PC-3 (cell line): ENCODE results near the gene ERCC5. TPM values are rescaled to one million over a fixed set of nuclear protein-coding genes. Genes with fewer than 3 reads are reported as not detected.
A peak's percentile ranks its signal among the peaks of the same experiment; 100 is the strongest.

Source experiments
- ATAC-seq: fragments of 200-7000 bp; cut with Tn5 transposase; 2 replicates; pipeline ENCODE4 v1.9.1; 2020; ENCODE audit warnings: mild to moderate bottlenecking, moderate library complexity
- BruUV-seq: library from RNA; stranded (reverse); fragments of 400-500 nt; replicated peaks from 2 replicates; lab custom pipeline; 2021; lab: Mats Ljungman, UMichigan
- CTCF ChIA-PET: fragments of 300-600 bp; sonication (Branson Sonifier 250); formaldehyde crosslinking; loops from one replicate; lab custom pipeline; 2022; ENCODE audit warnings: antibody characterized with exemption; lab: Charles Lee
- POLR2A ChIA-PET: fragments of 300-600 bp; sonication (Branson Sonifier 250); formaldehyde crosslinking; loops from one replicate; lab custom pipeline; 2022; ENCODE audit warnings: antibody characterized with exemption; ENCODE audit not compliant: unreplicated experiment; lab: Charles Lee
- DNase-seq: peaks from one replicate; pipeline ENCODE4 v3.0.0-alpha.2; 2015
- H2AFZ ChIP-seq: fragments of 300-600 bp; sonication (generic); 2 replicates; pipeline ENCODE4 v1.6.0; 2016; ENCODE audit warnings: antibody characterized with exemption, low read length
- H3F3A ChIP-seq: fragments of 300-600 bp; sonication (generic); one replicate; pipeline ENCODE4 v1.6.0; 2017; ENCODE audit warnings: antibody characterized with exemption, low read length, control low read depth, mild to moderate bottlenecking; ENCODE audit not compliant: unreplicated experiment
- H3K27ac ChIP-seq: fragments of 300-600 bp; sonication (generic); 2 replicates; pipeline ENCODE4 v1.5.1; 2016; ENCODE audit warnings: mild to moderate bottlenecking, low read length
- H3K27me3 ChIP-seq: fragments of 300-600 bp; sonication (generic); 2 replicates; pipeline ENCODE4 v1.6.1; 2016; ENCODE audit warnings: low read length, mixed read lengths
- H3K36me3 ChIP-seq: fragments of 300-600 bp; sonication (generic); 2 replicates; pipeline ENCODE4 v1.6.1; 2016; ENCODE audit warnings: low read depth, mixed run types, low read length, mixed read lengths
- H3K4me1 ChIP-seq: fragments of 300-600 bp; sonication (generic); 2 replicates; pipeline ENCODE4 v1.5.1; 2016; ENCODE audit warnings: low read length; ENCODE audit not compliant: insufficient read depth
- H3K4me2 ChIP-seq: fragments of 300-600 bp; sonication (generic); 2 replicates; pipeline ENCODE4 v1.6.0; 2016; ENCODE audit warnings: low read length
- H3K4me3 ChIP-seq: fragments of 300-600 bp; sonication (generic); 2 replicates; pipeline ENCODE4 v1.5.1; 2016; ENCODE audit warnings: mild to moderate bottlenecking, low read length, mixed read lengths
- H3K79me2 ChIP-seq: fragments of 300-600 bp; sonication (generic); 2 replicates; pipeline ENCODE4 v1.6.1; 2017; ENCODE audit warnings: low read length, mixed read lengths
- H3K9ac ChIP-seq: fragments of 300-600 bp; sonication (generic); 2 replicates; pipeline ENCODE4 v1.6.0; 2016; ENCODE audit warnings: mild to moderate bottlenecking, low read length
- H3K9me2 ChIP-seq: fragments of 300-600 bp; sonication (generic); replicated peaks from 2 replicates; pipeline ENCODE4 v1.6.1; 2016; ENCODE audit warnings: mixed run types, low read length, mixed read lengths
- H3K9me3 ChIP-seq: fragments of 300-600 bp; sonication (generic); 2 replicates; pipeline ENCODE4 v1.6.1; 2016; ENCODE audit warnings: low read length, mixed read lengths
- H4K20me1 ChIP-seq: fragments of 300-600 bp; sonication (generic); 2 replicates; pipeline ENCODE4 v1.6.1; 2016; ENCODE audit warnings: low read length, mixed read lengths
- EZH2 ChIP-seq: fragments of 300-600 bp; sonication (generic); IDR thresholded peaks from one replicate; pipeline ENCODE4 v1.6.1; 2017; ENCODE audit warnings: antibody characterized with exemption, mild to moderate bottlenecking, low read length; ENCODE audit not compliant: unreplicated experiment
- EZH2phosphoT487 ChIP-seq: fragments of 300-600 bp; sonication (generic); IDR thresholded peaks from 2 replicates; pipeline ENCODE4 v1.6.1; 2018; ENCODE audit warnings: mild to moderate bottlenecking, antibody characterized with exemption, low read length, borderline replicate concordance
- intact Hi-C: fragments of 100-400 bp; cut with micrococcal nuclease; formaldehyde crosslinking; loops from 2 replicates; pipeline ENCODE4 v1.9.0; 2023
- total RNA-seq: library from RNA; depleted of rRNA; stranded (reverse); fragments of >200 nt; gene quantifications from 2 replicates; pipeline ENCODE4 v1.2.3, GENCODE V29; 2014
- TF ChIP-seq, protein P1 (sequence below): fragments of 300-600 bp; sonication (generic); conservative IDR thresholded peaks from 2 replicates; pipeline ENCODE4 v1.5.1; 2017; ENCODE audit warnings: antibody characterized with exemption, low read depth, mild to moderate bottlenecking, low read length

The ERCC5 gene
- total RNA-seq, 1 experiment from 2014 or later: 19.3 TPM

DNA sequence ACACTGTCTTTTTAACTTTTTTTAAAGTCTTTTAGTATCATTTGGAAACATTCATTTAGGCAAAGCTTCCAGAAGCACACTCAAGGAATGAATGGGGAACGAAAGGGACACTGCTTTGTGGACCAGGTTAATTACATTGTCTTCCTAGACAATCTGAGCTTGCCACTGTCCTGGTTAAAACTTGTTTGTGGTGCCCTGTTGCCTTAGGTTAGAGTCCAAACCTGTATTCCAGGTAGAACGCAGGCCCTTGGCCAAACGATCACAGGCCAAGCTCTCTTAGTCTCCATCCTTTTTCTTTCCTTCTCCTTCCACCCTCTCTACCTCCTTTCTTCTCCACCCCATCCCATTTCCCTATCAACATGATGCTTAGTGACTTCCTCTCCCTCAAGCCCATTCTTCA lies 66.8 kb downstream of the ERCC5 start:
- no peaks in the 10 kb centered on the region for H3K9me3 ChIP-seq
- DNase-seq: no peak
- no peaks in the 10 kb centered on the region for H3K9me2 ChIP-seq
- no peaks in the 10 kb centered on the region for H3K27me3 ChIP-seq
- ChIA-PET CTCF (no interaction called here), POLR2A (no interaction called here)
- no peak overlapping the region for H3K4me2 ChIP-seq
- H3K9ac ChIP-seq: no peak overlapping the region
- no TSS peak for BruUV-seq
- H2AFZ ChIP-seq: no peak overlapping the region
- TF ChIP-seq, protein P1, sequence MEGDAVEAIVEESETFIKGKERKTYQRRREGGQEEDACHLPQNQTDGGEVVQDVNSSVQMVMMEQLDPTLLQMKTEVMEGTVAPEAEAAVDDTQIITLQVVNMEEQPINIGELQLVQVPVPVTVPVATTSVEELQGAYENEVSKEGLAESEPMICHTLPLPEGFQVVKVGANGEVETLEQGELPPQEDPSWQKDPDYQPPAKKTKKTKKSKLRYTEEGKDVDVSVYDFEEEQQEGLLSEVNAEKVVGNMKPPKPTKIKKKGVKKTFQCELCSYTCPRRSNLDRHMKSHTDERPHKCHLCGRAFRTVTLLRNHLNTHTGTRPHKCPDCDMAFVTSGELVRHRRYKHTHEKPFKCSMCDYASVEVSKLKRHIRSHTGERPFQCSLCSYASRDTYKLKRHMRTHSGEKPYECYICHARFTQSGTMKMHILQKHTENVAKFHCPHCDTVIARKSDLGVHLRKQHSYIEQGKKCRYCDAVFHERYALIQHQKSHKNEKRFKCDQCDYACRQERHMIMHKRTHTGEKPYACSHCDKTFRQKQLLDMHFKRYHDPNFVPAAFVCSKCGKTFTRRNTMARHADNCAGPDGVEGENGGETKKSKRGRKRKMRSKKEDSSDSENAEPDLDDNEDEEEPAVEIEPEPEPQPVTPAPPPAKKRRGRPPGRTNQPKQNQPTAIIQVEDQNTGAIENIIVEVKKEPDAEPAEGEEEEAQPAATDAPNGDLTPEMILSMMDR: no peak
- TF ChIP-seq EZH2phosphoT487: no peak
- no peak for TF ChIP-seq EZH2
- intact Hi-C loops: no loop called here
- peaks cover 30% of the 10 kb centered on the region for H3K4me1 ChIP-seq
- H3K79me2 ChIP-seq: no peaks in the 10 kb centered on the region
- H3F3A ChIP-seq: no peaks in the 10 kb centered on the region
- H3K36me3 ChIP-seq: no peaks in the 10 kb centered on the region
- no peak overlapping the region for H3K4me3 ChIP-seq
- no peak overlapping the region for H3K27ac ChIP-seq
- ATAC-seq: no peak
- H4K20me1 ChIP-seq: no peaks in the 10 kb centered on the region

DNA sequence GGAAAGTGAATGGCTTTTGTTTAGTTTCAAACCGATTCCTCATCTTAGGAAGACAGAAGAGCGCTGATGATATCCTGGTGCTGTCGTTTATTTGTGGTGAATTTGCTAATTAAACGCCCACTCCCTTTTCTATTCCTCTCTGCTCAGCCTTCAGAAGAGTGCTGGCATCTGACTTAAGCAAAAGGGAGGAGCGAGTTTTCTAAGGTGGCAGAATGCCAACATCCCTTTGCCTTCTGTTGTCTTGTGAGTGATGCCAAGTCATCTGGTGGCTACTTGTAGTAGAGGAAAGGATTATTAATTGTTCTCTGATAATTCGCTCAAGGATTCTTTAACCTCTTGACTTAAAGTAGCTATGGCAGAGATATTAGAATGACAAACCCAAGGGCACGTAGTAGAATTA lies 68.1 kb downstream of the ERCC5 start:
- Histone ChIP-seq H3K9ac (no peak overlapping the region), H3K9me2 (no peaks in the 10 kb centered on the region), H3K27me3 (no peaks in the 10 kb centered on the region), H3K4me2 (no peak overlapping the region), H4K20me1 (no peaks in the 10 kb centered on the region), H3K36me3 (no peaks in the 10 kb centered on the region), H3K27ac (no peak overlapping the region), H3K9me3 (no peaks in the 10 kb centered on the region), H3F3A (no peaks in the 10 kb centered on the region), H3K4me3 (no peak overlapping the region), H3K4me1 (peaks cover 30% of the 10 kb centered on the region), H3K79me2 (no peaks in the 10 kb centered on the region), H2AFZ (no peak overlapping the region)
- TF ChIP-seq, protein P1: no peak
- ATAC-seq: no peak
- POLR2A ChIA-PET: no interaction called here
- intact Hi-C loops: no loop called here
- peak; percentile 55 for DNase-seq
- CTCF ChIA-PET: interaction anchor here (0.7 kb wide), 1 partner anchor 250 kb away, joined by 3 read pairs; no protein-coding TSS in a partner anchor
- BruUV-seq: no TSS peak

DNA sequence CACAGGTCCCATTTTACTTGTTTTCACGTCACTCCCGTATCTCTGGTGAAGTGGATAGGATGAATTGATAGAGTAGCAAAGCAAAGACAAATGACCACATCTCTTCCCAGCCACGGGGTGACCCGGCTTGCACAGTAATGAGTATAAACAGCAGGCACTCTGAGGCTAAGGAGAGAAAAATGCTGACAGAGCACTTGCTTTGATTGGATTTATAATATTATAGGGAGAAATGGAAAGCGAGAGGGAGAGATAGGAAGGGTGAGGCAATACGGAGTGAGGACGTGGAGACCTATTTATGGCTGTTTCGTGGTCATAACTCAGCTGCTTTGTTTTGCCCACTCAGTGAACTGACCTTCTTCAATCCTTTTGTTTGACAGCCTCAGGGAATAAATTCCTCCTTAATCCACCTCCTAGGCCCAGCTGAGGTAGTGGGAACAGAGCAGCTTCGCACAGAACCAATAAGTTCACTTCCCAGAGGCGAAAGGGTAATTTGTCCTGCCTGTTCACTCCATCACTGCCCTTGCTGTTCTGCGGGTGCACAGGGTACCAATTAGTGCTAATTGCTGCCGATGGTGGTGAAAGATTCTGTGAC lies 68.6 kb downstream of the ERCC5 start:
- ChIA-PET POLR2A (no interaction called here), CTCF (interaction anchor here (0.7 kb wide), 1 partner anchor 250 kb away, joined by 3 read pairs; no protein-coding TSS in a partner anchor)
- H3K4me1 ChIP-seq: peaks cover 30% of the 10 kb centered on the region
- H3F3A ChIP-seq: no peaks in the 10 kb centered on the region
- H3K9me2 ChIP-seq: no peaks in the 10 kb centered on the region
- H3K36me3 ChIP-seq: no peaks in the 10 kb centered on the region
- H3K27me3 ChIP-seq: no peaks in the 10 kb centered on the region
- no peak for ATAC-seq
- no peaks in the 10 kb centered on the region for H4K20me1 ChIP-seq
- H3K27ac ChIP-seq: no peak overlapping the region
- DNase-seq: peak; percentile 20
- no peak overlapping the region for H2AFZ ChIP-seq
- H3K79me2 ChIP-seq: no peaks in the 10 kb centered on the region
- TF ChIP-seq EZH2: no peak
- TF ChIP-seq, protein P1: no peak
- no peak for TF ChIP-seq EZH2phosphoT487
- intact Hi-C loops: no loop called here
- no TSS peak for BruUV-seq
- no peaks in the 10 kb centered on the region for H3K9me3 ChIP-seq
- H3K9ac ChIP-seq: no peak overlapping the region
- H3K4me2 ChIP-seq: no peak overlapping the region
- H3K4me3 ChIP-seq: no peak overlapping the region
